K562 (cell line): ENCODE data around the gene LMBR1L. TPM values are rescaled to one million over a fixed set of nuclear protein-coding genes. Genes with fewer than 3 reads are reported as not detected.
A peak's percentile ranks its signal among the peaks of the same experiment; 100 is the strongest.

Experiments used
- ATAC-seq: fragments of 200-7000 bp; cut with Tn5 transposase; 3 replicates; pipeline ENCODE4 v1.9.1; 2020; ENCODE audit warnings: moderate library complexity
- BruUV-seq: library from RNA; stranded (reverse); fragments of 400-500 nt; replicated peaks from 2 replicates; lab custom pipeline; 2021; lab: Mats Ljungman, UMichigan
- CTCF ChIA-PET: fragments of 300-600 bp; formaldehyde crosslinking; extraction: SDS; loops from one replicate; lab custom pipeline; 2021; ENCODE audit warnings: low intra/inter-chr PET ratio; lab: Yijun Ruan, JAX
- POLR2A ChIA-PET: fragments of 300-600, 350-650 bp; sonication (Branson Sonifier 250); formaldehyde crosslinking; extraction: SDS; loops from one replicate; lab custom pipeline; 2021; ENCODE audit warnings: antibody characterized with exemption, inconsistent platforms; lab: Yijun Ruan, JAX
- DNase-seq, 4 experiments: peaks; one replicate each; pipeline versions ENCODE4 v3.0.0 to v3.0.0-alpha.2; 2011 to 2018; ENCODE audit warnings: low spot score in 3 of 4, mixed read lengths in 3 of 4; ENCODE audit errors: extremely low read depth in 1 of 4
- FAIRE-seq: peaks from 2 replicates; lab custom pipeline; 2011; peaks lifted over from hg19 to GRCh38; lab: Jason Lieb, UNC
- H2AFZ ChIP-seq: 2 replicates; pipeline ENCODE4 v1.6.0; 2011; ENCODE audit warnings: low read depth, low read length, control low read depth, inconsistent platforms
- H3K27ac ChIP-seq: fragments of 200-600 bp; 3 replicates; pipeline ENCODE4 v1.8.0; 2011; ENCODE audit warnings: low read depth, mild to moderate bottlenecking, control low read depth, inconsistent platforms, low read length, moderate library complexity, mixed read lengths; ENCODE audit errors: extremely low read depth
- H3K27me3 ChIP-seq, 2 experiments: fragments of 300-600 bp in 1 of 2; 2 replicates in 1 of 2; 3 replicates in 1 of 2; pipeline versions ENCODE4 v1.6.0 to v1.8.0; 2011; ENCODE audit warnings: inconsistent platforms in 2 of 2, low read length in 2 of 2, mild to moderate bottlenecking in 1 of 2, mixed read lengths in 1 of 2, moderate library complexity in 1 of 2; ENCODE audit not compliant: control insufficient read depth in 2 of 2, insufficient read depth in 2 of 2
- H3K36me3 ChIP-seq: fragments of 300-600 bp; 3 replicates; pipeline ENCODE4 v1.8.0; 2011; ENCODE audit warnings: mild to moderate bottlenecking, low read length, inconsistent platforms; ENCODE audit not compliant: control insufficient read depth, insufficient read depth
- H3K4me1 ChIP-seq, 2 experiments: fragments of 200-600 bp in 1 of 2; replicated peaks in 1 of 2; 2 replicates in 1 of 2; 3 replicates in 1 of 2; pipeline versions ENCODE4 v1.5.1 to v1.8.0; 2011; ENCODE audit warnings: inconsistent platforms in 2 of 2, low read length in 2 of 2, mild to moderate bottlenecking in 1 of 2, mixed read lengths in 1 of 2, moderate library complexity in 1 of 2; ENCODE audit not compliant: control insufficient read depth in 2 of 2, insufficient read depth in 2 of 2
- H3K4me2 ChIP-seq: 2 replicates; pipeline ENCODE4 v1.6.1; 2011; ENCODE audit warnings: low read length, control low read depth, inconsistent platforms, mixed read lengths; ENCODE audit not compliant: insufficient read depth
- H3K4me3 ChIP-seq: fragments of 200-600 bp; sonication (generic), shearing (Covaris generic); 2 replicates; pipeline ENCODE4 v1.5.1; 2016; ENCODE audit warnings: control low read depth, inconsistent platforms
- H3K79me2 ChIP-seq: fragments of 200-600 bp; 3 replicates; pipeline ENCODE4 v1.8.0; 2011; ENCODE audit warnings: low read length, inconsistent platforms; ENCODE audit not compliant: control insufficient read depth, insufficient read depth
- H3K9ac ChIP-seq, 2 experiments: 2 replicates each; pipeline versions ENCODE4 v1.6.0 to v1.6.1; 2011; ENCODE audit warnings: low read depth in 2 of 2, low read length in 2 of 2, control low read depth in 1 of 2, inconsistent platforms in 1 of 2, mild to moderate bottlenecking in 1 of 2, mixed read lengths in 1 of 2; ENCODE audit not compliant: insufficient read depth in 1 of 2
- H3K9me1 ChIP-seq: one replicate; pipeline ENCODE4 v1.6.0; 2011; ENCODE audit warnings: inconsistent platforms, mild to moderate bottlenecking, low read length, moderate library complexity; ENCODE audit not compliant: control insufficient read depth, insufficient read depth
- H3K9me3 ChIP-seq: replicated peaks from 2 replicates; pipeline ENCODE4 v1.5.1; 2011; ENCODE audit warnings: low read depth, low read length, inconsistent platforms; ENCODE audit not compliant: control insufficient read depth, insufficient read depth
- H4K20me1 ChIP-seq: replicated peaks from 2 replicates; pipeline ENCODE4 v1.6.1; 2011; ENCODE audit warnings: low read length, inconsistent platforms, mixed read lengths; ENCODE audit not compliant: control insufficient read depth, insufficient read depth
- CBX5 ChIP-seq: IDR thresholded peaks from 2 replicates; pipeline ENCODE4 v1.6.1; 2014; ENCODE audit warnings: low read depth, borderline replicate concordance
- CEBPB ChIP-seq: fragments of 450-650 bp; IDR thresholded peaks from 2 replicates; pipeline ENCODE4 v1.6.1; 2016; ENCODE audit warnings: missing genetic modification characterization, missing compliant biosample characterization
- CHD1 ChIP-seq: fragments of 200-600 bp; sonication (generic); IDR thresholded peaks from one replicate; pipeline ENCODE4 v1.6.1; 2012; ENCODE audit warnings: mild to moderate bottlenecking, moderate library complexity, low read length, inconsistent platforms
- PHF8 ChIP-seq: fragments of 200-600 bp; sonication (generic); IDR thresholded peaks from 2 replicates; pipeline ENCODE4 v1.6.1; 2012; ENCODE audit warnings: mixed run types, mild to moderate bottlenecking, inconsistent platforms, low read length, moderate library complexity, borderline replicate concordance
- RHOXF2B ChIP-seq: fragments of 250-450 bp; sonication (Bioruptor Pico); conservative IDR thresholded peaks from 2 replicates; pipeline ENCODE4 v1.5.1; 2021
- WGBS: fragments of 100-300 bp; shearing (Covaris generic); methylation state at CpG from one replicate; pipeline ENCODE4 v1.1.6; 2016; ENCODE audit warnings: low coverage, mixed read lengths; ENCODE audit not compliant: insufficient coverage; ENCODE audit errors: missing lambda C conversion rate; 5-methylcytosine and 5-hydroxymethylcytosine counted together
- in situ Hi-C: fragments of 300-500 bp; cut with MboI; formaldehyde crosslinking; loops from 4 replicates; pipeline ENCODE4 v1.15.0; 2018; ENCODE audit warnings: inconsistent platforms, mixed read lengths
- intact Hi-C: fragments of 100-400 bp; cut with micrococcal nuclease; formaldehyde crosslinking; loops from 2 replicates; pipeline ENCODE4 v1.14.2; 2022
- polyA plus RNA-seq, 8 experiments: library from polyadenylated mRNA; depleted of rRNA in 4 of 8; stranded (reverse) in 5 of 8; unstranded in 3 of 8; fragments of >200 nt; fragmentation: Nextera tagmentation in 2 of 8; fragmentation: Illumina TruSeq in 1 of 8; extraction: Ambion mirVana in 2 of 8; extraction: Trizol in 1 of 8; gene quantifications; 2 replicates each; pipeline versions ENCODE4 v1.2.1 to v1.2.3, GENCODE V29; 2011 to 2014; ENCODE audit warnings: inconsistent platforms in 1 of 8, missing spikeins in 1 of 8
- total RNA-seq, 7 experiments: library from RNA; depleted of rRNA in 6 of 7; stranded (reverse); fragments of >200 nt in 6 of 7; fragmentation: Illumina TruSeq in 2 of 7; extraction: Trizol in 2 of 7; gene quantifications; 2 replicates each; pipeline versions ENCODE4 v1.2.1 to v1.2.3, GENCODE V29; 2011 to 2021; ENCODE audit warnings: low replicate concordance in 1 of 7

The LMBR1L gene
- total and polyA plus RNA-seq, 9 of the 15 experiments (the other 6 are each of a cell fraction or from before 2014, with no cell fraction given), result 2.5 to 57.0 (median 31.1) TPM

DNA sequence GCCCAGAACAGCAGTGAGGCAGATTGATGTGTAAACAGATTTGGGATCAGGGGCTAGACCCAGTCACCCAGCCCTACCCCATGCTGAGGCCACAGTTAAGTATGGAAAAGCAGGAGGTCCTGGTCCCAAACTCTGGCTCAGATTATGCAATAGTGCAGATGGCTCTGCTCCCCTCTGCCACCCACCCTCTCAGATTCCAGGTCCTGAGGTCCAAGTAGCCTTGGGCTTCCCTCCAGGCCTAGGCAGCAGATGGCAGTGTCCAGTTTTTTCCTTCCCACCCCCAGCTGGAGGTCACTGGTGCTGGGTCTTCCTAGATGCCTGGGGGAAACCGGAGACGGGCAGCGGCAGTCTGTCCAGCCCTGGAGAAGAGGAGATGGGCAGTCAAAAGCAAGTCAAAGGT is 13.3 kb downstream of the LMBR1L start:
- 51% methylated on average over 3 of the region's 3 CpGs for WGBS
- Histone ChIP-seq H3K9ac (no peak overlapping the region), H3K27ac (no peak overlapping the region), H3K4me2 (no peak overlapping the region), H4K20me1 (no peaks in the 10 kb centered on the region), H3K4me1 (peaks cover 32 to 34% of the 10 kb centered on the region in 2 experiments), H3K9me1 (peaks cover 4% of the 10 kb centered on the region), H3K4me3 (no peak overlapping the region), H3K36me3 (peaks cover 53% of the 10 kb centered on the region), H3K27me3 (no peaks in the 10 kb centered on the region), H2AFZ (no peak overlapping the region)
- CTCF ChIA-PET, result interaction anchor here (0.6 to 2.0 kb wide), 3 partner anchors 34 to 137 kb away, joined by 3 to 7 read pairs (median 4); partner anchors contain the start of gene KMT2D
- intact Hi-C loops, result no loop called here
- BruUV-seq, result no TSS peak
- FAIRE-seq (no peak), ATAC-seq (no peak), DNase-seq (peak in 1 of 4 experiments; percentile 6)
- in situ Hi-C loops, result loop anchor here (5.0 kb wide), 1 partner anchor 35 kb away; the partner anchor contains the start of gene KMT2D
- TF ChIP-seq CEBPB (tag) (0 out of 2 replicates have a peak, but pooled peaks have one; percentile 15), CBX5 (no peak)
- TF ChIP-seq, all 486 proteins: peak for 1
- Histone ChIP-seq H3K79me2 (peaks cover 12% of the 10 kb centered on the region; the same call in 1 of the 3 replicates), H3K9me3 (no peaks in the 10 kb centered on the region)
- POLR2A ChIA-PET, result interaction anchor here (0.8 to 4.3 kb wide), 6 partner anchors 12 to 168 kb away, joined by 3 to 50 read pairs (median 4); partner anchors contain the start of genes LMBR1L, RHEBL1 and TUBA1C

GRCh38 chr12:49094975-49095365 is 15.7 kb downstream of the LMBR1L start:
- Histone ChIP-seq H3K4me2 (peak overlapping the region; percentile 44; the same call in 1 of the 2 replicates), H3K27me3 (no peaks in the 10 kb centered on the region), H4K20me1 (no peaks in the 10 kb centered on the region), H3K4me3 (no peak overlapping the region), H2AFZ (0 out of 2 replicates have a peak overlapping the region, but pooled peaks have one; percentile 12), H3K9me1 (peaks cover 4% of the 10 kb centered on the region), H3K79me2 (peaks cover 12% of the 10 kb centered on the region; the same call in 1 of the 3 replicates), H3K27ac (peak overlapping the region; percentile 10; the same call in 1 of the 3 replicates), H3K9me3 (no peaks in the 10 kb centered on the region)
- DNase-seq (no peak), ATAC-seq (no peak), FAIRE-seq (no peak)
- in situ Hi-C loops (loop anchor here (5.0 kb wide), 1 partner anchor 33 kb away; the partner anchor contains the start of gene KMT2D), intact Hi-C loops (loop anchor here (1.0 kb wide), 1 partner anchor 139 kb away; no protein-coding TSS in a partner anchor)
- 73% methylated on average over 2 of the region's 2 CpGs for WGBS
- POLR2A ChIA-PET, result interaction anchor here (0.7 to 6.6 kb wide), 5 partner anchors 10 to 171 kb away, joined by 3 to 103 read pairs (median 7); partner anchors contain the start of genes LMBR1L and TUBA1B
- TF ChIP-seq PHF8 (0 out of 2 replicates have a peak, but pooled peaks have one; percentile 8), RHOXF2B (CRISPR knock-in tag) (no peak), CHD1 (peak; percentile 10)
- TF ChIP-seq, all 486 proteins: peak for 2
- Histone ChIP-seq H3K9ac (peak overlapping the region in 1 of 2 experiments; percentile 85; a peak in 1 of 4 replicates), H3K36me3 (peaks cover 29% of the 10 kb centered on the region; the same call in 2 of the 3 replicates), H3K4me1 (peaks cover 51 to 55% of the 10 kb centered on the region in 2 experiments)
- BruUV-seq, result no TSS peak
- CTCF ChIA-PET, result no interaction called here
